ENCODE measurements around the gene VAPA.

The VAPA gene

GRCh38 chr18:9913526-9914333 lies at the start of gene VAPA:
VAPA (plus strand) TSS chr18:9914016; CDS start chr18:9914257, 241 bp downstream.
- peak; percentile 89 to 92 for DNase-seq (ENCODE audit: low read depth in 2 of 2)

- DNase-seq (ENCODE audit: low read depth in 2 of 2): no peak
Measured at GRCh38 chr18:9865764-9866490, 47.9 kb upstream of the VAPA start.

GRCh38 chr18:9866627-9867026 lies 47.2 kb upstream of the VAPA start:
- DNase-seq (ENCODE audit: low read depth in 2 of 2): no peak

GRCh38 chr18:9867071-9867594 lies 46.7 kb upstream of the VAPA start:
- no peak for DNase-seq (ENCODE audit: low read depth in 2 of 2)

- no peak for DNase-seq (ENCODE audit: low read depth in 2 of 2)
Measured at GRCh38 chr18:9868857-9869714, 44.7 kb upstream of the VAPA start.

GRCh38 chr18:9869715-9870430 lies 43.9 kb upstream of the VAPA start:
- peak; percentile 25 to 34 for DNase-seq (ENCODE audit: low read depth in 2 of 2)

GRCh38 chr18:9870431-9871008 lies 43.3 kb upstream of the VAPA start:
- DNase-seq (ENCODE audit: low read depth in 2 of 2): no peak

- DNase-seq (ENCODE audit: low read depth in 2 of 2): no peak
Measured at GRCh38 chr18:9871244-9871746, 42.5 kb upstream of the VAPA start.

- DNase-seq (ENCODE audit: low read depth in 2 of 2): no peak
Measured at GRCh38 chr18:9872823-9873222, 41.0 kb upstream of the VAPA start.

- no peak for DNase-seq (ENCODE audit: low read depth in 2 of 2)
Measured at GRCh38 chr18:9874728-9875127, 39.1 kb upstream of the VAPA start.

GRCh38 chr18:9876212-9876866 lies 37.5 kb upstream of the VAPA start:
- DNase-seq (ENCODE audit: low read depth in 2 of 2): no peak

- peak; percentile 62 to 65 for DNase-seq (ENCODE audit: low read depth in 2 of 2)
Measured at GRCh38 chr18:9876867-9877654, 36.8 kb upstream of the VAPA start.

GRCh38 chr18:9877655-9878014 lies 36.2 kb upstream of the VAPA start:
- no peak for DNase-seq (ENCODE audit: low read depth in 2 of 2)

GRCh38 chr18:9878095-9878494 lies 35.7 kb upstream of the VAPA start:
- no peak for DNase-seq (ENCODE audit: low read depth in 2 of 2)

- DNase-seq (ENCODE audit: low read depth in 2 of 2): no peak
Measured at GRCh38 chr18:9878783-9879242, 35.0 kb upstream of the VAPA start.

GRCh38 chr18:9884090-9884489 lies 29.7 kb upstream of the VAPA start:
- no peak for DNase-seq (ENCODE audit: low read depth in 2 of 2)

GRCh38 chr18:9884532-9885140 lies 29.2 kb upstream of the VAPA start:
- no peak for DNase-seq (ENCODE audit: low read depth in 2 of 2)

- DNase-seq (ENCODE audit: low read depth in 2 of 2): no peak
Measured at GRCh38 chr18:9885170-9886004, 28.4 kb upstream of the VAPA start, which contains the start of gene TXNDC2. TXNDC2 (plus strand) TSS chr18:9885973; CDS start chr18:9886681, 708 bp downstream.
